Measurements from ENCODE around the gene PWWP2B. TPM values are rescaled to one million over a fixed set of nuclear protein-coding genes. Genes with fewer than 3 reads are reported as not detected.

PWWP2B gene
- total and polyA plus RNA-seq, 9 of the 15 experiments (the other 6 are each of a cell fraction or from before 2014, with no cell fraction given) = 0.07 to 9.2 (median 1.6) TPM; not detected in 1

DNA sequence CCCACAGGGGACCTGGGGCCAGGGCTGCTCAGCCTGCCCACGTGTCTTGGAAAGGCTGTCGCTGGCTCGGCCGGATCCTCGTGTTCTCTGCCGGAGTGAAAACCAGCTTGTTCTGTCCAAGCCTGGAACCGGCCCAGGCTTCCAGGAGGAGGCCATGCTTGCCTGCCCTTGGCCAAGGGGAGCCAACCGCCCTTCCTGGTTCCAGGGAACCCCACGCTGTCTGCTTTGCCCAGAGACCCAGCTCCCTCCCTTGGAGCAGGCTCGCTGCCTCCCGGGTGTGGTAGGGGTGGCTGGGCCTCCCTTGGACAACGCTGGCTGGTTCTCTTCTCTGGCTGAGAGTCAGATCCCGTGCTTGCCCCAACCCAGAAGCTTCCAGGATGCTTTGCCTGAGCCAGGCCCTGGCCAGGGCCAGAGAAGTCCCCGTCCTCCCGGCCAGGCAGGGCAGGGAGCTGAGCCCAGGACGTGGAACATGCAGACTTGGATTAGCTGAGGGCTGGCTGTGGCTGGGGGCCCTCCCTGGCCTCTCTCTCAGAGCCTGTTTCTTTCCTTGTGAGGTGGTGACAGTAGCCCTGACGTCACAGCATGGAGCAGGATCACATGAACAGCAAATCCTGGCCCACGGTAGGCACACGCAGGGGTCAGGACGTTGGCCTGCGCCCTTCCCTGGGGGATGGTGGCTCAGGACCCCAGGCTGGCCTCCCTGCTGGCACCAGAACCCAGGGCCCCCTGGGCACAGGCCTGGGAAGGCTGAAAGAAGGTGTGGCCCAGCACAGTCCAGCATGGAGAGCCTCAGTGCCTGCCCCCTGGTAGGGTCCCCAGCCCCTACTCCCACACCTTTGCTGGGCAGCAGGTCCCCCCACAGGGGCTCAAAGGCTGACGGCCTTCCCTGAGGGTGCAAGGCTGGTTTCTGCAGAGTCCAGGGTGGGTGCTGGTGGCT, 67.5 kb downstream of the PWWP2B start:
- Histone ChIP-seq H3K4me1 (replicated peaks in 1 of 2; ENCODE audit: control insufficient read depth in 2 of 2, insufficient read depth in 2 of 2, low read length in 2 of 2) (peaks cover 0 to 57% of the 10 kb centered on the region in 2 experiments; a peak in 2 of 5 replicates), H3K4me2 (ENCODE audit: insufficient read depth, low read length) (no peak overlapping the region), H3K9ac (ENCODE audit: insufficient read depth in 1 of 2, low read depth in 2 of 2, low read length in 2 of 2) (peak overlapping the region in 1 of 2 experiments; percentile 35; a peak in 2 of 4 replicates), H3K4me3 (no peak overlapping the region), H3K27ac (ENCODE audit: extremely low read depth, low read depth, low read length) (no peak overlapping the region), H3K36me3 (ENCODE audit: control insufficient read depth, insufficient read depth, low read length) (no peaks in the 10 kb centered on the region), H3K9me3 (replicated peaks; ENCODE audit: control insufficient read depth, insufficient read depth, low read depth, low read length) (no peaks in the 10 kb centered on the region), H4K20me1 (replicated peaks; ENCODE audit: control insufficient read depth, insufficient read depth, low read length) (no peaks in the 10 kb centered on the region), H3K79me2 (ENCODE audit: control insufficient read depth, insufficient read depth, low read length) (no peaks in the 10 kb centered on the region), H3K9me1 (ENCODE audit: control insufficient read depth, insufficient read depth, low read length) (no peaks in the 10 kb centered on the region), H3K27me3 (ENCODE audit: control insufficient read depth in 2 of 2, insufficient read depth in 2 of 2, low read length in 2 of 2) (peaks cover 0 to 21% of the 10 kb centered on the region in 2 experiments; a peak in 2 of 5 replicates), H2AFZ (ENCODE audit: low read depth, low read length) (no peak overlapping the region)
- FAIRE-seq (no peak), DNase-seq (ENCODE audit: extremely low read depth in 1 of 4, low spot score in 3 of 4) (no peak), ATAC-seq (no peak; the same call in 2 of the 3 replicates)
- in situ Hi-C loops (cut with MboI) = no loop called here
- 18% methylated on average over 20 of the region's 22 CpGs for WGBS (ENCODE audit: insufficient coverage, low coverage, missing lambda C conversion rate)
- ChIA-PET CTCF (ENCODE audit: low intra/inter-chr PET ratio) (no interaction called here), POLR2A (interaction anchor here (1.0 kb wide), 1 partner anchor 111 kb away, joined by 3 read pairs; no protein-coding TSS in a partner anchor)
- TF ChIP-seq CHD2 (IDR thresholded peaks at IDR 0.05; ENCODE audit: low read depth, low read length) = no peak
- 0 out of 2 replicates have a peak, but pooled peaks have one; percentile 32 for TF ChIP-seq CREM (IDR thresholded peaks at IDR 0.05; ENCODE audit: low read depth)
- TF ChIP-seq ATF1 (CRISPR knock-in tag; IDR thresholded peaks at IDR 0.05) = no peak
- TF ChIP-seq ATF1 (tag; IDR thresholded peaks at IDR 0.05) = peak; percentile 39; the same call in 1 of the 2 replicates
- TF ChIP-seq ZNF263 (CRISPR knock-in tag; IDR thresholded peaks at IDR 0.05; ENCODE audit: borderline replicate concordance) = peak; percentile 64; the same call in 1 of the 2 replicates
- TF ChIP-seq, protein P1, sequence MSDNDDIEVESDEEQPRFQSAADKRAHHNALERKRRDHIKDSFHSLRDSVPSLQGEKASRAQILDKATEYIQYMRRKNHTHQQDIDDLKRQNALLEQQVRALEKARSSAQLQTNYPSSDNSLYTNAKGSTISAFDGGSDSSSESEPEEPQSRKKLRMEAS (CRISPR knock-in tag; IDR thresholded peaks at IDR 0.05) = 0 out of 2 replicates have a peak, but pooled peaks have one; percentile 24
- no TSS peak for BruUV-seq (replicated peaks)
- intact Hi-C loops (cut with micrococcal nuclease) = no loop called here

Data from K562 (cell line).